SK-N-MC (cell line): ENCODE results near the gene TMEM123.
A peak's percentile ranks its signal among the peaks of the same experiment; 100 is the strongest.

Experiments used
- DNase-seq: peaks from one replicate; pipeline ENCODE4 v3.0.0-alpha.2; 2011; ENCODE audit warnings: low read depth, low spot score
- H3K27ac ChIP-seq: fragments of 200-600 bp; sonication (generic); 2 replicates; pipeline ENCODE4 v1.5.1; 2016; ENCODE audit warnings: mixed run types
- H3K36me3 ChIP-seq: fragments of 200-600 bp; sonication (generic); 2 replicates; pipeline ENCODE4 v1.6.1; 2017; ENCODE audit warnings: antibody characterized with exemption, low read length, mixed read lengths; ENCODE audit not compliant: insufficient read depth
- H3K4me3 ChIP-seq: fragments of 200-600 bp; sonication (generic); 2 replicates; pipeline ENCODE4 v1.5.1; 2016
- H3K9ac ChIP-seq: fragments of 200-600 bp; sonication (generic); 2 replicates; pipeline ENCODE4 v1.8.0; 2017; ENCODE audit warnings: mixed run types, mixed read lengths; ENCODE audit not compliant: insufficient read length
- H3K9me3 ChIP-seq: fragments of 200-600 bp; sonication (generic); 2 replicates; pipeline ENCODE4 v1.6.1; 2017; ENCODE audit warnings: low read depth, mild to moderate bottlenecking, antibody characterized with exemption, low read length, moderate library complexity, mixed read lengths
- EZH2 ChIP-seq: fragments of 200-600 bp; sonication (generic); IDR thresholded peaks from one replicate; pipeline ENCODE4 v1.6.1; 2017; ENCODE audit warnings: antibody characterized with exemption
- FOXP2 ChIP-seq: optimal IDR thresholded peaks from 2 replicates; pipeline ENCODE3; 2011; ENCODE audit warnings: mild to moderate bottlenecking, moderate library complexity; ENCODE audit not compliant: insufficient read depth; ENCODE audit errors: extremely low read length, control extremely low read depth
- POLR2AphosphoS5 ChIP-seq: IDR thresholded peaks from 2 replicates; pipeline ENCODE4 v1.6.1; 2012; ENCODE audit warnings: mild to moderate bottlenecking, low read depth, low read length, borderline replicate concordance

Gene TMEM123

GRCh38 chr11:102467853-102468580, 15.5 kb upstream of the TMEM123 start:
- no peak overlapping the region for H3K9ac ChIP-seq

DNA sequence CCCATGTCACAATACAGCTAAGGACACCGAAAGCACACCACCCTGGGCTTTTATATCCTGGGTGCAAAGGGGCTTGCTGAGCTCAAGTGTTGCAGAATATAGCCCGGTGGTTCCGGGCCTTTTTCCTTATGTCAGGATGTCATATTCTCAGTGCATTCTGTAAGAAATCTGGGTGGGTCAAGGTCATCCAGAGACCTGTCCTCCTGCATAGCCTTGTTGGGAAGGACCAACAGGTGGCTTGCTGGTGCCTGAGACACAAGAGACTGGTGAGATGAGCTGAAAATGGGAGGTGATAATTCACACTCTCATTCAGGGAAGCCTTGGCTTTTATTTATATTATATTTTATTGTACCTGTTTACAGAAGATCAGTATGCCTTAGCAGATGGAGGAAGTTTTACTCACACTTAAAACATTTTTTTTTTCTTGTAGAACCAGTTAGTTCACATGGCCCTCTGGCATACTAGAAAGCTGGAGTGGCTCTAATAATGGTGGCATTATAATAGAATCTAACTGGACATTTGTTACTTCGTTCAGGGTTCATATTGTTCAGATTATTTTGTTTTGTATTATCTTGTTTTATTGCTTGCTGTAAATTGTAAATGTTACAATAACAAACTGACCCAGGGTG, 14.6 kb upstream of the TMEM123 start:
- no peak overlapping the region for H3K9ac ChIP-seq
- no peaks in the 10 kb centered on the region for H3K9me3 ChIP-seq
- no peak for DNase-seq
- no peak overlapping the region for H3K4me3 ChIP-seq
- no peak overlapping the region for H3K27ac ChIP-seq
- TF ChIP-seq EZH2 (no peak), POLR2AphosphoS5 (no peak), FOXP2 (no peak)
- H3K36me3 ChIP-seq: no peaks in the 10 kb centered on the region

More at GRCh38 chr11:102467853-102468580, 15.5 kb upstream of the TMEM123 start:
- Histone ChIP-seq H3K36me3 (no peaks in the 10 kb centered on the region), H3K27ac (no peak overlapping the region), H3K9me3 (no peaks in the 10 kb centered on the region), H3K4me3 (no peak overlapping the region)
- TF ChIP-seq POLR2AphosphoS5 (no peak), FOXP2 (no peak), EZH2 (no peak)
- no peak for DNase-seq

GRCh38 chr11:102465696-102466095, 13.1 kb upstream of the TMEM123 start:
- TF ChIP-seq POLR2AphosphoS5 (no peak), FOXP2 (no peak), EZH2 (no peak)
- Histone ChIP-seq H3K4me3 (no peak overlapping the region), H3K36me3 (no peaks in the 10 kb centered on the region), H3K9me3 (no peaks in the 10 kb centered on the region), H3K9ac (no peak overlapping the region), H3K27ac (no peak overlapping the region)
- no peak for DNase-seq

GRCh38 chr11:102464859-102465500, 12.4 kb upstream of the TMEM123 start:
- TF ChIP-seq FOXP2: no peak
- no peak for TF ChIP-seq POLR2AphosphoS5
- TF ChIP-seq EZH2: no peak
- DNase-seq: no peak
- Histone ChIP-seq H3K27ac (0 out of 2 replicates have a peak overlapping the region, but pooled peaks have one; percentile 11), H3K9me3 (no peaks in the 10 kb centered on the region), H3K9ac (peak overlapping the region; percentile 14), H3K36me3 (no peaks in the 10 kb centered on the region), H3K4me3 (no peak overlapping the region)

DNA sequence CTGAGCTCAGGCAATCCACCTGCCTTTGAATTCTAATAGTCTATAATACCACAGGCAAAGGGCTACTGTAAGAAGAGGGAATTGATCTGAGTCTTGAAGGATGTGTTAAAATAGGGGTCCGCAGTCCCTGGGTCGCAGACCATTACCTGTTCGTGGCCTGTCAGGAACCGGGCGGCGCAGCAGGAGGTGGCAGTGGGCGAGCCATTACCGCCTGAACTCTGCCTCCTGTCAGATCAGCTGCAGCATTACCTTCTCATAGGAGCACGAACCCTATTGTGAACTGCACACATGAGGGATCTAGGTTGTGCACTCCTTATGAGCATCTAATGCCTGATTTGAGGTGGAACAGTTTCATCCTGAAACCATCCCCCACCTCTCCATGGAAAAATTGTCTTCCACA, 11.5 kb upstream of the TMEM123 start:
- TF ChIP-seq POLR2AphosphoS5 (no peak), EZH2 (no peak), FOXP2 (no peak)

DNA sequence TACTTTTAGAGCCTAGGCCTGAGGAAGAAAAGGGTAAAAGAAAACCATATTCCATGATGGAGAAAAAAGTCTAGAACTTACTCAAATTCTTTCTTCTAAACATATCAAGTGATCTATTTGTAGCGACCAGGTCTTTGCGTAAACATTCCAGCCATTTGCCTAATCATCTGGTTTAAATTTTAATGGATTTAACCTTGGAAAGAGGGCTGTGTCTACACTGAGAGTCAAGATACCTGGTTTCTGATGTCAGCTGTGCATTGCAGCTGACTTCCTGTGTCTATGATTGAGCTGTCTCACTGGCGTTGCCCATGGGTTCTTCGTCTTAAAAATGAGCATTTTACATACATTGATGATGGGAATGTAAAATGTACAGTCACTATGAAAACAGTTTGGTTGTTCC, 10.0 kb upstream of the TMEM123 start:
- Histone ChIP-seq H3K36me3 (no peaks in the 10 kb centered on the region), H3K9me3 (no peaks in the 10 kb centered on the region), H3K4me3 (no peak overlapping the region), H3K9ac (no peak overlapping the region), H3K27ac (no peak overlapping the region)
- TF ChIP-seq FOXP2 (no peak), EZH2 (no peak), POLR2AphosphoS5 (no peak)
- DNase-seq: no peak

More for the DNA sequence above, 11.5 kb upstream of the TMEM123 start:
- no peak overlapping the region for H3K4me3 ChIP-seq
- DNase-seq: no peak
- no peak overlapping the region for H3K27ac ChIP-seq
- H3K9ac ChIP-seq: no peak overlapping the region
- H3K36me3 ChIP-seq: no peaks in the 10 kb centered on the region
- no peaks in the 10 kb centered on the region for H3K9me3 ChIP-seq

GRCh38 chr11:102459393-102459792, 6.8 kb upstream of the TMEM123 start:
- Histone ChIP-seq H3K27ac (no peak overlapping the region), H3K36me3 (no peaks in the 10 kb centered on the region)
- TF ChIP-seq EZH2: no peak

DNA sequence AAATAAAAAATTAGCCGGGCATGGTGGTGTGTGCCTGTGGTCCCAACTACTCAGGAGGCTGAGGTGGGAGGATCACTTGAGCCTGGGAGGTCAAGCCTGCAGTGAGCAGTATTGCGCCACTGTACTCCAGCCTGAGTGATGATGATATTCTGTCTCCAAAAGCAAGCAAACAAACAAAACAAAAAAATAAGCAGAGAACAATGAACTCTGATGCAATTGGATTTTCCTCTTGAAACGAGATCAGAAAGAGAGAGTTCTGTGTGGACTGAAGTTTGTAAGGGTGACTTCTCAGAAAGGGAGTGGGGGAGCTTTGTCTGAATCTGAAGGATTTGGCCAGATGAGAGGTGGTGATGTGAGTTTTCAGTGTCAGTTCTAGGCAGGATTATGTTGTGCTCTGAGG, 6.0 kb upstream of the TMEM123 start:
- Histone ChIP-seq H3K9me3 (no peaks in the 10 kb centered on the region), H3K4me3 (no peak overlapping the region), H3K36me3 (no peaks in the 10 kb centered on the region), H3K27ac (no peak overlapping the region), H3K9ac (no peak overlapping the region)
- DNase-seq: no peak
- TF ChIP-seq POLR2AphosphoS5 (no peak), FOXP2 (no peak), EZH2 (no peak)

More at GRCh38 chr11:102459393-102459792, 6.8 kb upstream of the TMEM123 start:
- no peak overlapping the region for H3K9ac ChIP-seq
- no peak for DNase-seq
- H3K9me3 ChIP-seq: no peaks in the 10 kb centered on the region
- no peak overlapping the region for H3K4me3 ChIP-seq
